Tibial artery (tissue), 4 donors: ENCODE measurements around the gene DTNA.

ENCODE experiments used
- DNase-seq, 2 donors: peaks; one replicate each; pipeline ENCODE4 v3.0.0-alpha.2; 2019
- H3K27ac ChIP-seq, 2 donors: fragments of 200-600 bp; sonication (generic) in 1 of 2; 1 replicate in 1 of 2; 2 replicates in 1 of 2; pipeline ENCODE4 v1.5.1; 2018 to 2019; ENCODE audit warnings: mild to moderate bottlenecking in 1 of 2
- H3K27me3 ChIP-seq, 2 donors: fragments of 200-600 bp; sonication (generic) in 1 of 2; one replicate each; pipeline versions ENCODE4 v1.5.1 to v1.6.0; 2016 to 2019
- H3K36me3 ChIP-seq, 3 donors: fragments of 200-600 bp; sonication (generic) in 2 of 3; one replicate each; pipeline ENCODE4 v1.5.1; 2016 to 2019; ENCODE audit warnings: mild to moderate bottlenecking in 2 of 3
- H3K4me1 ChIP-seq, 4 donors: fragments of 200-600 bp; sonication (generic) in 2 of 4; 1 replicate in 3 of 4; 2 replicates in 1 of 4; pipeline ENCODE4 v1.5.1; 2016 to 2019
- H3K4me3 ChIP-seq, 2 donors: fragments of 200-600 bp; sonication (generic) in 1 of 2; 1 replicate in 1 of 2; 2 replicates in 1 of 2; pipeline ENCODE4 v1.5.1; 2018 to 2019; ENCODE audit warnings: mild to moderate bottlenecking in 2 of 2
- H3K9me3 ChIP-seq, 3 donors: fragments of 200-600 bp; sonication (generic) in 1 of 3; one replicate each; pipeline ENCODE4 v1.5.1; 2016 to 2019
- intact Hi-C: fragments of 100-400 bp; cut with DNase I; formaldehyde crosslinking; loops from one replicate; pipeline ENCODE4 v1.15.0; 2023; ENCODE audit warnings: low total_unique reads
- TF ChIP-seq, protein P1 (sequence below), 2 experiments: fragments of 200-600 bp in 1 of 2; fragments of 450-650 bp in 1 of 2; IDR thresholded peaks; one replicate each; pipeline ENCODE4 v1.5.1; 2017 to 2019; ENCODE audit warnings: antibody characterized with exemption in 2 of 2, mild to moderate bottlenecking in 1 of 2, moderate library complexity in 1 of 2

Gene DTNA

DNA sequence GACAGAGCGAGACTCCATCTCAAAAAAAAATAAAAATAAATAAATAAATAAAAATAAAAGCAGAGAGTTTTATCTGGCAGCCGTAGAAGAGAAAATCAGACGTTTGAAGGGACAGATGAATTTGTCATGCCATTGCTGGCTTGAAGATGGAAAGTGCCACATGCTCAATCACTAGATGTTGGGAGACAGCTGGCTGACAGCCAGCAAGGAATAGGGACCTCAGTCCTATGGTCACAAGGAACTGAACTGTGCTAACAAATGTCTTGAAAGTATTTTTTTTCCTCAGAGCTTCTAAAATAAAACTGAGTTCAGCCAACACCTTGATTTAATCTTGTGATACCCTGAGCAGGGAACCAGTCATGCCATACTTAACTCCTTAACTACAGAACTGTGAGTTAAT lies 65.4 kb downstream of the DTNA start:
- intact Hi-C loops, result no loop called here

DNA sequence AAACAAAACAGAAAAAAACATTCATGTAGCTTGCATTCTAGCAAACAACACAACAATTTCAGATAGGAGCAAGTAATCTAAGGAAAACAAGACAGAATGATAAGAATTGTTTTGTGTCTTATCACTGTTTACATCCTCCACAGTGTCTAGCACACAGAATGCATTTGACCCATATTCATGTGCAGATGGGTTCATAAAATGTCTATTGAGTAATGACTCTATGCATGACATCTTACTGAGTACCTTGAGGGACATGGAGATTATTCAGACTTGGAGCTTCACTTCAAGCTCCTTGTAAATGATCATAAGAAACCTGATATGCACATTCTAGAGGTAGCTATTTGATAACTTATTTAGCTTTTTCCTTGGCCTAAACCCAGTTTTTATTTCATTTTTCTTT lies 69.0 kb downstream of the DTNA start:
- Histone ChIP-seq H3K36me3 (no peaks in the 10 kb centered on the region), H3K27ac (no peak overlapping the region), H3K4me1 (peaks cover 0 to 25% (median 3%) of the 10 kb centered on the region in 4 donors), H3K4me3 (no peak overlapping the region), H3K27me3 (no peaks in the 10 kb centered on the region), H3K9me3 (no peaks in the 10 kb centered on the region)
- no peak for DNase-seq
- intact Hi-C loops, result no loop called here
- TF ChIP-seq, protein P1, sequence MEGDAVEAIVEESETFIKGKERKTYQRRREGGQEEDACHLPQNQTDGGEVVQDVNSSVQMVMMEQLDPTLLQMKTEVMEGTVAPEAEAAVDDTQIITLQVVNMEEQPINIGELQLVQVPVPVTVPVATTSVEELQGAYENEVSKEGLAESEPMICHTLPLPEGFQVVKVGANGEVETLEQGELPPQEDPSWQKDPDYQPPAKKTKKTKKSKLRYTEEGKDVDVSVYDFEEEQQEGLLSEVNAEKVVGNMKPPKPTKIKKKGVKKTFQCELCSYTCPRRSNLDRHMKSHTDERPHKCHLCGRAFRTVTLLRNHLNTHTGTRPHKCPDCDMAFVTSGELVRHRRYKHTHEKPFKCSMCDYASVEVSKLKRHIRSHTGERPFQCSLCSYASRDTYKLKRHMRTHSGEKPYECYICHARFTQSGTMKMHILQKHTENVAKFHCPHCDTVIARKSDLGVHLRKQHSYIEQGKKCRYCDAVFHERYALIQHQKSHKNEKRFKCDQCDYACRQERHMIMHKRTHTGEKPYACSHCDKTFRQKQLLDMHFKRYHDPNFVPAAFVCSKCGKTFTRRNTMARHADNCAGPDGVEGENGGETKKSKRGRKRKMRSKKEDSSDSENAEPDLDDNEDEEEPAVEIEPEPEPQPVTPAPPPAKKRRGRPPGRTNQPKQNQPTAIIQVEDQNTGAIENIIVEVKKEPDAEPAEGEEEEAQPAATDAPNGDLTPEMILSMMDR (IDR thresholded peaks at IDR 0.05), result no peak

More for the DNA sequence above, 65.4 kb downstream of the DTNA start:
- no peaks in the 10 kb centered on the region for H3K36me3 ChIP-seq
- no peaks in the 10 kb centered on the region for H3K9me3 ChIP-seq
- H3K4me1 ChIP-seq, result peaks cover 0 to 29% (median 22%) of the 10 kb centered on the region in 4 donors
- DNase-seq, result no peak
- no peak overlapping the region for H3K4me3 ChIP-seq
- TF ChIP-seq, protein P1 (IDR thresholded peaks at IDR 0.05), result no peak
- H3K27ac ChIP-seq, result no peak overlapping the region
- H3K27me3 ChIP-seq, result no peaks in the 10 kb centered on the region

GRCh38 chr18:34780856-34781255 lies 70.8 kb downstream of the DTNA start:
- TF ChIP-seq, protein P1 (IDR thresholded peaks at IDR 0.05), result no peak
- DNase-seq, result no peak
- Histone ChIP-seq H3K36me3 (no peaks in the 10 kb centered on the region), H3K27ac (no peak overlapping the region), H3K4me3 (no peak overlapping the region), H3K9me3 (no peaks in the 10 kb centered on the region), H3K27me3 (no peaks in the 10 kb centered on the region), H3K4me1 (peaks cover 0 to 23% (median 0%) of the 10 kb centered on the region in 4 donors)
- intact Hi-C loops, result loop anchor here (10.0 kb wide), 4 partner anchors 126 to 656 kb away; no protein-coding TSS in a partner anchor

GRCh38 chr18:34783501-34783900 lies 73.4 kb downstream of the DTNA start:
- TF ChIP-seq, protein P1 (IDR thresholded peaks at IDR 0.05), result no peak
- H3K4me1 ChIP-seq, result peaks cover 0 to 23% (median 0%) of the 10 kb centered on the region in 4 donors
- H3K9me3 ChIP-seq, result no peaks in the 10 kb centered on the region
- intact Hi-C loops, result loop anchor here (10.0 kb wide), 4 partner anchors 129 to 659 kb away; no protein-coding TSS in a partner anchor
- no peaks in the 10 kb centered on the region for H3K36me3 ChIP-seq
- H3K27ac ChIP-seq, result no peak overlapping the region
- no peaks in the 10 kb centered on the region for H3K27me3 ChIP-seq
- no peak overlapping the region for H3K4me3 ChIP-seq
- DNase-seq, result no peak

DNA sequence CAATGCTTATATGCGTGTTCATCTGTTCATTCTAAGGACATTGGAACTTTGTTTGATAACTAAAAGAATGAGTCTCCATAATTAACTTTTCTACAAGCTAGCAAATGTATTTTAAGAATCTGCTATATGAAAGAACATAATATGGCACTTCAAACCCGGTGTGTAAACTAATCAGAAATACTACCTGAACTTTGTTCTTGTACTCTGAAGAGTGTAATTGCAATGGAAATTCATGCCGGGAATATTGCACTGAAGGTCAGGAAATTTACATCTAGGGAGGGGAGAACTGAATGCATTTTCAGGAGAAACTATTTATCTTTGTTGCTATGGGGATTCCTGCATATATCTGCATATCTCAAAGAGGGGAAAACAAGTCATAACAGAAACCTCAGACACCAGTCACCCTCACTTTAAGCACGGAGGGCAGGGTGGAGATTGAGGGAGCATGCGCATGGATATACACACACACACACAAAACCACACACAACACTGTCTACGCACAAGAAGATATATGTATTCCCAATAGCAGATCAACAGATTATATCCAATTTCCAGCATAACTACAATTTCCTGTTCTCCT lies 76.2 kb downstream of the DTNA start:
- H3K27me3 ChIP-seq, result no peaks in the 10 kb centered on the region
- H3K27ac ChIP-seq, result no peak overlapping the region
- no peaks in the 10 kb centered on the region for H3K9me3 ChIP-seq
- intact Hi-C loops, result loop anchor here (10.0 kb wide), 4 partner anchors 131 to 661 kb away; no protein-coding TSS in a partner anchor
- H3K36me3 ChIP-seq, result no peaks in the 10 kb centered on the region
- DNase-seq, result no peak
- peaks cover 0 to 23% (median 0%) of the 10 kb centered on the region in 4 donors for H3K4me1 ChIP-seq
- no peak overlapping the region for H3K4me3 ChIP-seq
- TF ChIP-seq, protein P1 (IDR thresholded peaks at IDR 0.05), result no peak
